ENCODE measurements around the gene ACOT6.
A peak's percentile ranks its signal among the peaks of the same experiment; 100 is the strongest.
"Not testable (repeated sequence)": the region's sequence is repeated elsewhere in the genome, so short reads cannot be mapped to it uniquely, and the experiment has no call there.

ACOT6 gene

GRCh38 chr14:73602994-73603393 is 9.3 kb upstream of the ACOT6 start:
- no peak for DNase-seq

GRCh38 chr14:73606271-73606670 is 6.0 kb upstream of the ACOT6 start:
- DNase-seq = no peak

GRCh38 chr14:73607241-73607640 is 5.1 kb upstream of the ACOT6 start:
- DNase-seq = no peak

DNA sequence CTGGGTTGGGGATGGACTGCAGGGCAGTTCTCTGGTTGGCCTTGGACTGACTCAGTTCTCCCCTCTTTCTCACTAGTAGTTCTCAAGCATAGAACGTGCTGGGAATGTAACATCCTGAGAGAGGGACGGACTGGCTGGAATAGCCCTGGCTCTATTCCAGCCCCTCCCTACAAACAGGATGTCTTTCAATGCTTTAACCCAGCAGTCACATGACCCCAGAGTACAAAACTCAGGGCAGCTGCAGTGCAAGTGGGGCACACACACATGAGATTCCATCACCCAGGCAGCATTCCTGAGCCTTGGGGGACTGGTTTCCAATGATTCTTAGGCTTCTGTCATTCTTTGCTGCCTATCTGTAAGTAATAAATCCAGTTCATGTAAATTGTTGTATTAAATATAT is 1.6 kb upstream of the ACOT6 start:
- no peak for DNase-seq

DNA sequence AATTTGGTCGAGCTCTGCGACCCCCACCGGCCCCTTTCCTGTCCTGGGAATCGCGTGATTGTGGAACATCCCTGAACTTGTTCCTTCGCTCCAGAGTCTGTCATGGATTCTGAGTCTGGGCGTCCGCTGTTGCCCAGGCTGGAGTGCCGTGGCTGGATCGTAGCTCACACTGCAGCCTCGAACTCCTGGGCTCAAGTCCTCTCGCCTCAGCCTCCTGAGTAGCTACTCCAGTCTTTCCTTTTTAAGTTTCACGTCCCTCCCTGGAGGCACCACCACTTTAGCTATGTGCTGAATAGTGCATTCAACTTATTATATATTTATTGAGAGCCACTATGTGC is 698 bp downstream of the ACOT6 start:
- DNase-seq = no peak

DNA sequence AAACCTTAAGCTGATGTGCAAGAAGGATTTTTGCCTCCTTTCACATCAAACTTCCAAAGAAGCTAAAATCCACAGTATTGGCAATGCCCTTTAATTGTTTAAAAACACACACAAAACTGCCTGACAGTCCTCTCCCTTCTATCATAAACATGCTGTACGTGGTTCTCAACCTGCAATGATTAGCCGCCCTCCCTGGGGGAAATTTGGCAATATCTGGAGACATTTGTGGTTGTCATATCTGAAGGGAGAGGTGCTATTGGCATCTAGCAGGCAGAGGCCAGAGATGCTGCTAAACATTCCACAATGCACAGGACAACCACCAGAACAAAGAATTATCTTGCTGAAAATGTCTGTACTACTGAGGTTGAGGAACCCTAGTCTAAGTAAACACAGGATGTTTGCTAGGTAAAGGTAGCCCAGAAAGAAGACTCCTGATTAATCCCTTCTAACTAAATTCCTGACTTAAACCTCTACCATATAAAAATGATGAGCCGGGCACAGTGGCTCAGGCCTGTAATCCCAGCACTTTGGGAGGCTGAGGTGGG is 1.2 kb downstream of the ACOT6 start:
- DNase-seq = no peak

GRCh38 chr14:73616831-73617230 is 4.5 kb downstream of the ACOT6 start:
- DNase-seq = no peak

GRCh38 chr14:73619524-73619923 is 7.2 kb downstream of the ACOT6 start:
- no peak for DNase-seq

GRCh38 chr14:73620268-73620667 is 8.0 kb downstream of the ACOT6 start:
- DNase-seq = no peak

- no peak for DNase-seq
These were observed 11.3 kb downstream of the ACOT6 start for GRCh38 chr14:73623504-73624054.

DNA sequence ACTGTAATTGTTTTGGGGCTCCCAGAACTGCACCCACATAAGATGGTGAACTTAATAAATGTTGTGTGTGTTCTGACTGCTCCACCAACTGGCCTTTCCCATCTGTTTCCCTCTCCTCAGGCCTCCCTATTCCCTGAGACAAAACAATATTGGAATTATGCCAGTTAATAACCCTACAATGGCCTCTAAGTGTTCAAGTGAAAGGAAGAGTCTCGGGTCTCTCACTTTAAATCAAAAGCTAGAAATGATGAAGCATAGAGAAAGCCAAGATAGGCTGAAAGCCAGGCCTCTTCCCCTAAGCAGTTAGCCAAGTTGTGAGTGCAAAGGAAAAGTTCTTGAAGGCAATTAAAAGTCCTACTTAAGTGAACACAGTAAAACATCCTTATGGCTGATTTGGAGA is 13.4 kb downstream of the ACOT6 start:
- DNase-seq = no peak

DNA sequence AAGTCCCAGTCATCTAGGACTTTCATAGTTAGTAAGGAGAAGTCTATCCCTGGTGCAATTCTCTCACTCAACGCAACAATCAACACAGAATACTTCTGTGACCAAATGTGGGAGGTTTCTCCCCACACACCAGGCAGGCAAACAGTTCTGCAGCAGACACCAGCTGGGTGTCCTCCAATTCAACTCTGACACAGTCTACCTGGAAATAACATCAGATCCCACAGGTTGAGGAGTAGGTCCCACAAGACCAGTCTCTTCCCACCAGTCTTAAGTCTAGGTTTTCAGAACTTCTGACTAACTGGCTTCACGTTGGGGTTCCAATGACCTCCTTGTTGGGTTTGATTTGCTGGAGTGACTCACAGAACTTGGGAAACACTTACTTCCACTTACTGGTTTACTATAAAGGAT is 14.8 kb downstream of the ACOT6 start:
- no peak for DNase-seq

- no peak for DNase-seq
These were observed 17.9 kb downstream of the ACOT6 start for GRCh38 chr14:73630009-73630780.

- DNase-seq = peak; percentile 77
These were observed 21.0 kb downstream of the ACOT6 start for GRCh38 chr14:73633116-73634010.

DNA sequence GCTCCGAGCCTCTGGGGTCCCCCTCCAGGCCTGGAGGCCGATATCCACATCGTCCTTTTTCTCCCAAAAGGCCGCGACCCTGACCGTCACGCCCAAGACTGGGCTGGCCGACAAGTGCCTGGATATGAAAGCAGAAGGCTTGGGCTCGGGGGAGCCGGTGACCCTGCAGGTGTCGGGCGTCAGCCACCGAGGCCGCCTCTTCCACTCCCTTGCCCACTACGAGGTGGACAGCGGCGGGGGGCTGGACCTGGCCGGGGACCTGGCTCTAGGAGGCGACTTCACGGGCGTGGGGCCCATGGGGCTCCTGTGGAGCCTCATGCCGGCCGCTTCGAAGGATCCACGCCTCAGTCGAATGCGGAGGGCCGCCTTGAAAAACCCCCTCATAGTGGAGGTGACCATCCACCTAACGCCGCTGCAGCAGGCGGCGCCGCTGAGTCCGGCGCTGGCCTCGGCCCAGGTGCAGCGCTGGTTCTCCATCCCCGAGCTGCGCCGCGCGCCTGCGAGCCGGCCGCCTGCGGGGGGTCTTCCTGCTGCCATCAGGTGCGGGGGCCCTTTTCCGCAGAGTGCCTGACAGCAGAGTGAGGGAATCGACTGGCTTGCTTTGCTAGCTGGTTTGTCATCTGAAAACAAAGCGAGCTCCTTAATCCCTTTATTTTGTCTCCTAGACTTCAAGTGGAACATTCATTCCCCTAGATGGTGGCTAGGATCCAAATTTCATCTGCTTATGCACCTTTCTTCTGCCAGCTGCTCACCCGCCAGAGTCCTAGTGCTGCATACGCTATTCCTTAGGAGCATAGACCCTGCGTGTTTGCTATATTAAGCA is 21.9 kb downstream of the ACOT6 start:
- no peak for DNase-seq

- DNase-seq = not testable (repeated sequence)
These were observed 24.0 kb downstream of the ACOT6 start for GRCh38 chr14:73636355-73636754.

DNA sequence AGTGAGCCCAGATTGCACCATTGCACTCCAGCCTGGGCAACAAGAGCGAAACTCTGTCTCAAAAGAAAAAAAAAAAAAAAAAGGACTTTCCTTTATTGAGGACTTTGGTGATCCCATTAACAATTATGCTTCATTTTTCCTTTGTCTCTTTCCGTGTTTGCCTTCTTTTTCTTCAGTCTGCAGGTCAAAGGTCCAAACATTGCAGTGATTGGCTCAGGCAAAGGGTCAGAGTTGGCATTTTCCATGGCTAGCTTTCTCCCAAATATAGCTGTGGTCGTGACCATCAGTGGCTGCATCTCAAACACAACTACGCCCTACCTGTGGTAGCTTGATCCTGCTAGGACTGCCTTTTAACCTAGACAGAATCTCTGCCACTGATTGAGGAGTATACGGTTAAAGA is 25.5 kb downstream of the ACOT6 start:
- DNase-seq = no peak

DNA sequence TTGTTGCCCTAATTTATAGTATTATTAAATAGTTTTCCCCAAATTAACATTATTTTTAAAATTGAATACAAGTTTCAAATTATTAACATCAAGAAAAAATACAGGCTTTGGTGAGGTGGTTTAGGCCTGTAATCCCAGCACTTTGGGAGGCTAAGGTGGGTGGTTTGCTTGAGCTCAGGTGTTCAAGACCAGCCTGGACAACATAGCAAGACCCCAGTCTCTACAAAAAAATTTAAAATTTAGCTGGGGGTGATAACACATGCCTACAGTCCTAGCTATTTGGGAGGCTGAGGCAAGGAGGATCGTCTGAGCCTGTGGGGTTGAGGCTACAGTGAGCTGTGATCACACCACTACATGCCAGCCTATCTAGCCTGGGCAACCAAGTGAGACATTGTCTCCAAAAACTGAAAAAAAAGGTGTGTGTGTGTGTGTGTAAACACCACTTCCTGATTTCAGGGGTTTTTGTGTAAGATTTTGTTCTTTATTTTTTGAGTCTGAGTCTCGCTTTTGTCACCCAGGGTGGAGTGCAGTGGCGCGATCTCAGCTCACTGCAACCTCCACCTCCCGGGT is 28.6 kb downstream of the ACOT6 start:
- peak; percentile 9 for DNase-seq

DNA sequence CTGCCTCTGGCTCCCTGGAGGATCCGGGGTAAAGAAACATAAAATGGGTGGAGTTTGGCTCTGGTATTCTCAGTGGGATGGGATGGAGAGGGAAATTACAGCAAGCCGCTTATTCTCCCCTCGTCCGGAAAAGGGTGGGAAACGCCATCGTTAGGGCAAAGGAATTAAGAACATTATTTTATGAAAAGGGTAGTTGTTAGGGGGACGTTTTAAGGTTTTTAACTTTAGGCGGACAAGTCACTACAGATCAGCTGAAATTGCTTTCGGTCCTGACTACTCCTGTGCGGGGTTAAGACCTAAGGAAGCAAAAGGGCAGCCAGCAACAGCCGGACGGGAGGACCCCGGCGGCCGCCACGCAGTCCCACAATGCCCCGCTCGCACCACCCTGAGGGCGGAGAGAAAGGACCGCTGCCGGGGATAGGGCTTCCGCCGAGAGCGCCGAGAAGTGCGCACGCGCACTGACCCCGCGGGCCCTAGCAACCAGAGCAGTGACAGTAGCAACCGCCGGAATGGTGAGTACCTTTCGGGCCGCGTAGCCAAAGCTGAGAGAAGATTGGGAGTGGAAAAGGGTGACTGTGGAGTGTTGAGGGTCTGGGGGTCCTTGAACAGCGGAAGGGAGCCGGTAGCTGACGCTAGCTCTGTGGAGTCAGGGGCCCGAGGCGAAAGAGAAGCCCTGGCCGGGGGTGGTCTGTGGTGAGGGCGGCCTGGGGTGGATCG is 32.4 kb downstream of the ACOT6 start, which contains the start of gene DNAL1:
Gene DNAL1 (plus strand): TSS at position 456 of the 717 bp plus-strand sequence. CDS start 54 bp downstream, at position 510.
- peak; percentile 93 for DNase-seq

DNA sequence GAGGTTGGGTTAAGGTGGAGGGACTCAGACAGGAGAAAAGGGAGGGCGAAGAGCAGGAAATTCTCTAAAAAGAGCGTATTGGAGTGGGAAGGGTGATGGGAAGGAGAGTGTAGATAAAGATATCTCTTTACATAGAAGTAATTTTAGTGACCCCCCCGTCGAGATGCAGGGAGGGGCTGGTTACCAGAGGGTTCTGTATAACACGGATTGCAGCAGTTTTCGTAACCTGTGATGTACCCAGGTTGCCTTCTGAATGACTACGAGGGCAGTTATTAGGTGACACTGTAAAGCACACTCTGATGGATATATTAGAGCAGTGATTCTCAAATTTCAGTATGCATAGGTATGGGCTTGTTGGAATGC is 32.9 kb downstream of the ACOT6 start:
- DNase-seq = no peak

- DNase-seq = no peak
These were observed 38.7 kb downstream of the ACOT6 start for GRCh38 chr14:73651005-73651404.

GRCh38 chr14:73655851-73656250 is 43.5 kb downstream of the ACOT6 start:
- no peak for DNase-seq
